Thoracic aorta (tissue), 2 donors: ENCODE results near the gene SPPL2B. TPM values are rescaled to one million over a fixed set of nuclear protein-coding genes. Genes with fewer than 3 reads are reported as not detected.

Experiments used
- ATAC-seq: fragments of 150-250 bp; one replicate; pipeline ENCODE4 v1.8.0; 2017; ENCODE audit warnings: low read depth; ENCODE audit not compliant: insufficient number of reproducible peaks, low FRiP score
- DNase-seq: peaks from one replicate; pipeline ENCODE4 v3.0.0-alpha.2; 2020; ENCODE audit warnings: low spot score
- H3K27ac ChIP-seq, 2 donors: fragments of 200-600 bp; sonication (generic); 1 replicate in 1 of 2; 2 replicates in 1 of 2; pipeline ENCODE4 v1.5.1; 2016; ENCODE audit warnings: mild to moderate bottlenecking in 2 of 2, moderate library complexity in 2 of 2
- H3K27me3 ChIP-seq: fragments of 200-600 bp; sonication (generic); replicated peaks from 2 replicates; pipeline ENCODE4 v1.6.0; 2016; ENCODE audit warnings: mild to moderate bottlenecking; ENCODE audit not compliant: insufficient read depth
- H3K36me3 ChIP-seq: fragments of 200-600 bp; sonication (generic); one replicate; pipeline ENCODE4 v1.5.1; 2016
- H3K4me1 ChIP-seq, 2 donors: fragments of 200-600 bp; sonication (generic); 1 replicate in 1 of 2; 2 replicates in 1 of 2; pipeline versions ENCODE4 v1.5.1 to v1.6.0; 2016; ENCODE audit warnings: low read depth in 2 of 2, mild to moderate bottlenecking in 1 of 2; ENCODE audit not compliant: control insufficient read depth in 1 of 2
- H3K4me3 ChIP-seq: fragments of 200-600 bp; sonication (generic); 2 replicates; pipeline ENCODE4 v1.5.1; 2016; ENCODE audit warnings: mild to moderate bottlenecking
- H3K9me3 ChIP-seq: fragments of 200-600 bp; sonication (generic); 2 replicates; pipeline ENCODE4 v1.5.1; 2016
- CTCF ChIP-seq: fragments of 200-600 bp; sonication (generic); IDR thresholded peaks from one replicate; pipeline ENCODE4 v1.5.1; 2019; ENCODE audit warnings: antibody characterized with exemption
- total RNA-seq, 2 donors: library from RNA; depleted of rRNA; stranded (reverse); fragments of >200 nt; gene quantifications; one replicate each; pipeline versions ENCODE4 v1.1.0 to v1.2.3, GENCODE V29; 2016

SPPL2B gene
- total RNA-seq, 2 donors from 2014 or later, result 55.8 to 60.0 TPM

- Histone ChIP-seq H3K36me3 (no peaks in the 10 kb centered on the region), H3K4me1 (peaks cover 0 to 6% of the 10 kb centered on the region in 2 donors), H3K27me3 (peaks cover 5% of the 10 kb centered on the region), H3K27ac (no peak overlapping the region), H3K9me3 (peaks cover 3% of the 10 kb centered on the region), H3K4me3 (no peak overlapping the region)
- TF ChIP-seq CTCF, result no peak
- ATAC-seq (no peak), DNase-seq (no peak)
Observed at GRCh38 chr19:2317300-2317699, 11.2 kb upstream of the SPPL2B start.

- no peak for TF ChIP-seq CTCF
- peaks cover 3% of the 10 kb centered on the region for H3K9me3 ChIP-seq
- DNase-seq, result no peak
- no peak overlapping the region for H3K4me3 ChIP-seq
- H3K4me1 ChIP-seq, result peaks cover 0 to 6% of the 10 kb centered on the region in 2 donors
- no peak overlapping the region for H3K27ac ChIP-seq
- H3K36me3 ChIP-seq, result peaks cover 1% of the 10 kb centered on the region
- no peak for ATAC-seq
- peaks cover 1% of the 10 kb centered on the region for H3K27me3 ChIP-seq
Observed at GRCh38 chr19:2317756-2318155, 10.7 kb upstream of the SPPL2B start.

- Histone ChIP-seq H3K36me3 (peaks cover 7% of the 10 kb centered on the region), H3K27ac (no peak overlapping the region), H3K4me1 (peaks cover 0 to 6% of the 10 kb centered on the region in 2 donors), H3K27me3 (no peaks in the 10 kb centered on the region), H3K9me3 (peaks cover 3% of the 10 kb centered on the region), H3K4me3 (no peak overlapping the region)
- DNase-seq (no peak), ATAC-seq (no peak)
- TF ChIP-seq CTCF, result no peak
Observed at GRCh38 chr19:2318923-2319322, 9.6 kb upstream of the SPPL2B start.

- Histone ChIP-seq H3K27ac (no peak overlapping the region), H3K9me3 (peaks cover 3% of the 10 kb centered on the region), H3K36me3 (peaks cover 7% of the 10 kb centered on the region), H3K27me3 (no peaks in the 10 kb centered on the region), H3K4me1 (peaks cover 0 to 6% of the 10 kb centered on the region in 2 donors), H3K4me3 (no peak overlapping the region)
- DNase-seq, result no peak
- no peak for TF ChIP-seq CTCF
- no peak for ATAC-seq
Observed at GRCh38 chr19:2319551-2319950, 8.9 kb upstream of the SPPL2B start.

- DNase-seq (no peak), ATAC-seq (no peak)
- Histone ChIP-seq H3K4me1 (peaks cover 0 to 6% of the 10 kb centered on the region in 2 donors), H3K36me3 (peaks cover 7% of the 10 kb centered on the region), H3K27ac (no peak overlapping the region), H3K27me3 (no peaks in the 10 kb centered on the region), H3K4me3 (no peak overlapping the region), H3K9me3 (peaks cover 3% of the 10 kb centered on the region)
- no peak for TF ChIP-seq CTCF
Observed at GRCh38 chr19:2320049-2320448, 8.4 kb upstream of the SPPL2B start.
